ENCODE results near the gene THAP2.

DNA sequence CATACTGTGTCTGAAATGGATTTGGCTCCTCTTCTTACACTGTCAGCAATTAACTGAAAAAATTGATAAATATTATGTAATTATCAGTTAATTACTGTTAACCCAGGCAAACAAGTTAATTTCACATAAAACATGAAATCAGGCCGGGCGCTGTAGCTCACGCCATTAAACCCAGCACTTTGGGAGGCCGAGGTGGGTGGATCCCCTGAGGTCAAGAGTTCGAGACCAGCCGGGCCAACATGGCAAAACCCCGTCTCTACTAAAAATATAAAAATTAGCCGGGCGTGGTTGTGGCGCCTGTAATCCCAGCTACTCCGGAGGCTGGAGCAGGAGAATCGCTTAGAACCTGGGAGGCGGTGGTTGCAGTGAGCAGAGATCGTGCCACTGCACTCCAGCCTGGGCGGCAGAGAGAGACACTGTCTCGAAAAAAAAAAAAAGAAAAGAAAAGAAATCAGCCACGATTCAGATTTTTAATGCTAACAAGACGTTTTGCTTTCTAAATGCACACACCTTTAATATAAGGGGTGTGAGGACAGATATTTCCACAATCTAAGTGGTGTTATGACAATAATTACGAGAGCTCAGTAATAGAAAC is 21.3 kb downstream of the THAP2 start:
- TF ChIP-seq, protein P1, sequence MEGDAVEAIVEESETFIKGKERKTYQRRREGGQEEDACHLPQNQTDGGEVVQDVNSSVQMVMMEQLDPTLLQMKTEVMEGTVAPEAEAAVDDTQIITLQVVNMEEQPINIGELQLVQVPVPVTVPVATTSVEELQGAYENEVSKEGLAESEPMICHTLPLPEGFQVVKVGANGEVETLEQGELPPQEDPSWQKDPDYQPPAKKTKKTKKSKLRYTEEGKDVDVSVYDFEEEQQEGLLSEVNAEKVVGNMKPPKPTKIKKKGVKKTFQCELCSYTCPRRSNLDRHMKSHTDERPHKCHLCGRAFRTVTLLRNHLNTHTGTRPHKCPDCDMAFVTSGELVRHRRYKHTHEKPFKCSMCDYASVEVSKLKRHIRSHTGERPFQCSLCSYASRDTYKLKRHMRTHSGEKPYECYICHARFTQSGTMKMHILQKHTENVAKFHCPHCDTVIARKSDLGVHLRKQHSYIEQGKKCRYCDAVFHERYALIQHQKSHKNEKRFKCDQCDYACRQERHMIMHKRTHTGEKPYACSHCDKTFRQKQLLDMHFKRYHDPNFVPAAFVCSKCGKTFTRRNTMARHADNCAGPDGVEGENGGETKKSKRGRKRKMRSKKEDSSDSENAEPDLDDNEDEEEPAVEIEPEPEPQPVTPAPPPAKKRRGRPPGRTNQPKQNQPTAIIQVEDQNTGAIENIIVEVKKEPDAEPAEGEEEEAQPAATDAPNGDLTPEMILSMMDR (IDR thresholded peaks at IDR 0.05) = no peak
- TF ChIP-seq MAZ (IDR thresholded peaks at IDR 0.05; ENCODE audit: borderline replicate concordance, low read depth, low read length) (no peak), RFX5 (IDR thresholded peaks at IDR 0.05) (no peak), JUN (IDR thresholded peaks at IDR 0.05) (no peak), FOXS1 (CRISPR knock-in tag; IDR thresholded peaks at IDR 0.05) (no peak)
- TF ChIP-seq, protein P2, sequence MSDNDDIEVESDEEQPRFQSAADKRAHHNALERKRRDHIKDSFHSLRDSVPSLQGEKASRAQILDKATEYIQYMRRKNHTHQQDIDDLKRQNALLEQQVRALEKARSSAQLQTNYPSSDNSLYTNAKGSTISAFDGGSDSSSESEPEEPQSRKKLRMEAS (IDR thresholded peaks at IDR 0.05) = no peak
